SK-N-SH (cell line): ENCODE data around the gene OVAAL. TPM values are rescaled to one million over a fixed set of nuclear protein-coding genes. Genes with fewer than 3 reads are reported as not detected.

Experiments used
- CTCF ChIA-PET: fragments of 300-600, 350-600 bp; formaldehyde crosslinking; extraction: SDS; loops from one replicate; lab custom pipeline; 2021; lab: Yijun Ruan, JAX
- POLR2A ChIA-PET: fragments of 350-600 bp; sonication (Branson Sonifier 250); formaldehyde crosslinking; extraction: SDS; loops from one replicate; lab custom pipeline; 2020; ENCODE audit warnings: antibody characterized with exemption, inconsistent platforms; lab: Yijun Ruan, JAX
- DNase-seq: peaks from one replicate; pipeline ENCODE4 v3.0.0; 2012
- H2AFZ ChIP-seq: fragments of 200-600 bp; sonication (generic); 2 replicates; pipeline ENCODE4 v1.8.1; 2016; ENCODE audit warnings: antibody characterized with exemption, mild to moderate bottlenecking, low read depth
- H3F3A ChIP-seq: fragments of 200-600 bp; sonication (generic); replicated peaks from 2 replicates; pipeline ENCODE3; 2016; ENCODE audit warnings: antibody characterized with exemption, mild to moderate bottlenecking; ENCODE audit not compliant: insufficient read depth
- H3K27ac ChIP-seq, 2 experiments: fragments of 200-500 bp in 1 of 2; fragments of 200-600 bp in 1 of 2; sonication (Bioruptor generic) in 1 of 2; sonication (generic), shearing (Covaris generic) in 1 of 2; 2 replicates each; pipeline versions ENCODE4 v1.5.1 to v1.6.1; 2014 to 2016; ENCODE audit warnings: low read depth in 2 of 2, inconsistent platforms in 1 of 2, low read length in 1 of 2, mild to moderate bottlenecking in 1 of 2, mixed read lengths in 1 of 2
- H3K27me3 ChIP-seq: fragments of 200-600 bp; sonication (generic), shearing (Covaris generic); 2 replicates; pipeline ENCODE4 v1.6.1; 2016; ENCODE audit warnings: mixed run types; ENCODE audit not compliant: insufficient read depth
- H3K36me3 ChIP-seq, 2 experiments: fragments of 200-500 bp in 1 of 2; fragments of 200-600 bp in 1 of 2; sonication (Bioruptor generic) in 1 of 2; sonication (generic) in 1 of 2; replicated peaks in 1 of 2; 2 replicates each; pipeline versions ENCODE3 to v1.5.1; 2014 to 2016; ENCODE audit warnings: low read length in 1 of 2, mild to moderate bottlenecking in 1 of 2; ENCODE audit not compliant: insufficient read depth in 2 of 2, control insufficient read depth in 1 of 2
- H3K4me1 ChIP-seq, 2 experiments: fragments of 200-500 bp in 1 of 2; fragments of 200-600 bp in 1 of 2; sonication (Bioruptor generic) in 1 of 2; sonication (generic), shearing (Covaris generic) in 1 of 2; 2 replicates each; pipeline versions ENCODE4 v1.5.1 to v1.6.1; 2014 to 2016; ENCODE audit warnings: low read depth in 1 of 2, low read length in 1 of 2, mixed run types in 1 of 2; ENCODE audit not compliant: insufficient read depth in 2 of 2, control insufficient read depth in 1 of 2
- H3K4me2 ChIP-seq: fragments of 200-600 bp; sonication (generic), shearing (Covaris generic); 2 replicates; pipeline ENCODE4 v1.6.1; 2017; ENCODE audit warnings: mixed run types
- H3K4me3 ChIP-seq, 2 experiments: fragments of 200-500 bp in 1 of 2; fragments of 200-600 bp in 1 of 2; sonication (Bioruptor generic) in 1 of 2; sonication (generic), shearing (Covaris generic) in 1 of 2; 2 replicates each; pipeline versions ENCODE4 v1.5.1 to v1.8.1; 2014 to 2016; ENCODE audit warnings: low read depth in 2 of 2, inconsistent platforms in 1 of 2, low read length in 1 of 2, mild to moderate bottlenecking in 1 of 2, mixed read lengths in 1 of 2, moderate library complexity in 1 of 2
- H3K79me2 ChIP-seq: fragments of 200-600 bp; sonication (generic); 2 replicates; pipeline ENCODE4 v1.8.1; 2017; ENCODE audit warnings: mild to moderate bottlenecking; ENCODE audit not compliant: insufficient read depth
- H3K9ac ChIP-seq: fragments of 200-600 bp; sonication (generic); 2 replicates; pipeline ENCODE4 v1.6.1; 2017; ENCODE audit warnings: mixed run types
- H3K9me2 ChIP-seq: fragments of 200-600 bp; sonication (generic); 2 replicates; pipeline ENCODE4 v1.6.1; 2017; ENCODE audit warnings: mixed run types
- H3K9me3 ChIP-seq: fragments of 200-600 bp; sonication (generic); 2 replicates; pipeline ENCODE4 v1.6.1; 2017; ENCODE audit warnings: mixed run types, mild to moderate bottlenecking, moderate library complexity
- H4K20me1 ChIP-seq: fragments of 200-600 bp; sonication (generic); 2 replicates; pipeline ENCODE4 v1.6.1; 2017; ENCODE audit warnings: mild to moderate bottlenecking, mixed run types; ENCODE audit not compliant: insufficient read depth
- ELF1 ChIP-seq: IDR thresholded peaks from 2 replicates; pipeline ENCODE4 v1.4.0; 2012
- EP300 ChIP-seq, 2 experiments: IDR thresholded peaks; 2 replicates each; pipeline versions ENCODE4 v1.4.0 to v1.6.1; 2012; ENCODE audit warnings: borderline replicate concordance in 1 of 2, low read depth in 1 of 2, low read length in 1 of 2
- FOSL2 ChIP-seq: IDR thresholded peaks from 2 replicates; pipeline ENCODE4 v1.4.0; 2012; ENCODE audit warnings: low read depth, mild to moderate bottlenecking, moderate library complexity, borderline replicate concordance
- FOXJ3 ChIP-seq: sonication (generic); formaldehyde crosslinking; IDR thresholded peaks from 2 replicates; pipeline ENCODE4 v1.5.1; 2020; ENCODE audit warnings: mild to moderate bottlenecking, missing genetic modification reagents
- GATA2 ChIP-seq: sonication (generic); formaldehyde crosslinking; IDR thresholded peaks from 2 replicates; pipeline ENCODE4 v1.5.0; 2020; ENCODE audit warnings: mild to moderate bottlenecking, missing genetic modification reagents
- IRF3 ChIP-seq: fragments of 150-350 bp; IDR thresholded peaks from 2 replicates; pipeline ENCODE4 v1.6.1; 2016; ENCODE audit warnings: mild to moderate bottlenecking, low read depth, low read length
- MXI1 ChIP-seq: IDR thresholded peaks from 2 replicates; pipeline ENCODE4 v1.6.1; 2012; ENCODE audit warnings: mild to moderate bottlenecking, low read depth, low read length, improper control_type of control experiment
- RFX5 ChIP-seq: IDR thresholded peaks from 2 replicates; pipeline ENCODE4 v1.6.1; 2012; ENCODE audit warnings: mild to moderate bottlenecking, improper control_type of control experiment, low read length
- SIN3A ChIP-seq: IDR thresholded peaks from 2 replicates; pipeline ENCODE4 v1.6.1; 2012; ENCODE audit warnings: low read depth, mild to moderate bottlenecking, low read length, moderate library complexity, borderline replicate concordance
- TCF12 ChIP-seq: IDR thresholded peaks from 2 replicates; pipeline ENCODE4 v1.4.0; 2012
- YY1 ChIP-seq: IDR thresholded peaks from 2 replicates; pipeline ENCODE4 v1.4.0; 2012; ENCODE audit warnings: low read depth, mild to moderate bottlenecking
- WGBS: methylation state at CpG from one replicate; pipeline ENCODE4 v1.1.6; 2017; ENCODE audit warnings: low lambda C conversion rate; 5-methylcytosine and 5-hydroxymethylcytosine counted together
- polyA plus RNA-seq, 3 experiments: library from polyadenylated mRNA; depleted of rRNA; stranded (reverse); fragments of >200 nt; gene quantifications; 2 replicates each; pipeline ENCODE4 v1.2.3, GENCODE V29; 2012
- TF ChIP-seq, protein P1 (sequence below): IDR thresholded peaks from 2 replicates; pipeline ENCODE4; 2012
- TF ChIP-seq, protein P2 (sequence below): fragments of 200-600 bp; sonication (generic); IDR thresholded peaks from 2 replicates; pipeline ENCODE4 v1.6.1; 2017; ENCODE audit warnings: antibody characterized with exemption, mild to moderate bottlenecking, moderate library complexity

Gene OVAAL
- polyA plus RNA-seq, 1 of the 3 experiments (the other 2 are of a cell fraction) = not detected

DNA sequence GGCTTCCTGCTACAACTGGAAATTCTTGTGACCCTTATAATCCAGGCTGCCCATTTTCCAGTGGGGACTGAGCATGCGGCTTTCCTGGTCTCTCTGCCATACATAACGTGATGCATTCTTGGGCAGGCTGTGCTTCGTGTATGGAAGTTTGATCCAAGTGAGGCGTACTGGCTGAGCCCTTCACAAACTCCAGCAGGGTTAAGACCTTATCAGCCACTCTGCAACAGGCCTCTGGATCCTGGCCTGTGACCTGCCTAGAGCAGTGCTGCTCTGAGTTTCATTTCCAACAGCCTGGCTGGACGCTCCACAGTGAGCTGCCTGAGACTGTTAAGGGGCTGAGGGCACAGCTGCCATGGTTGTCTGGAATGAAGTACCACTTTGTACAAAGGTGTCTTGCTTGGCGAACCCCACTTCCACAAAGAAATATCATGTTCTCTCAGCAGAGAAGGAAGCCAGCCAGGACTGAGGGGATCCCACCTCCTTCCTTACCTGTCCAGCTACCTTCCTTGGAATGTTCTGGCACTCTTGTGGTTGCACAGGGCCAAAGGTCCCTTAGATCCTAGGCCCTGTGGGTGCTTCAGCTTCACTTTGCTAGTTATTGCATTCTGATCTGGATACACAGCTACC, 44.6 kb downstream of the OVAAL start:
- POLR2A ChIA-PET = no interaction called here
- WGBS = 92% methylated on average over 5 of the region's 6 CpGs

DNA sequence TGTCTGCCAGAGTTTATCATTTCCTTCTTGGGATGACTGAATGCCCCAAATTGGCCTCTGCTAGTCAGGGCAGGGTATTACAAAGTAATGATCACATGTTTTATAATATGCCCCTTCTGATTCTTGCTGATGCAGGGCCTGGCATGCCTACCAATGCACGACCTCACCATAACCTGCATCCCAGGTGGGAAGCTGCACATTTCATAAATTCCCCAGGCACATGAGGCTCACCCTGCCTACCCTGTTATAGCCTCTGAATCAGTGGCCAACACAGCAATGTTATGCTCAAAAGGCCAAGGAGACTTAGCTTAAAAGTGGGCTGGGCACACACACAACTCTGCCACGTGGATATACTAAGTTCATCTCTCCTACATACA, 45.1 kb downstream of the OVAAL start:
- Histone ChIP-seq H3K9me3 (no peaks in the 10 kb centered on the region), H3K9me2 (no peaks in the 10 kb centered on the region), H3F3A (no peaks in the 10 kb centered on the region), H3K27me3 (no peaks in the 10 kb centered on the region), H3K4me1 (peaks cover 0 to 7% of the 10 kb centered on the region in 2 experiments; a peak in 2 of 4 replicates), H4K20me1 (no peaks in the 10 kb centered on the region), H3K79me2 (no peaks in the 10 kb centered on the region), H3K36me3 (no peaks in the 10 kb centered on the region), H3K4me2 (no peak overlapping the region), H2AFZ (no peak overlapping the region), H3K4me3 (no peak overlapping the region), H3K9ac (no peak overlapping the region), H3K27ac (no peak overlapping the region)
- POLR2A ChIA-PET = no interaction called here
- WGBS = 53% methylated on average over 2 of the region's 2 CpGs
- DNase-seq = no peak
- TF ChIP-seq, protein P1, sequence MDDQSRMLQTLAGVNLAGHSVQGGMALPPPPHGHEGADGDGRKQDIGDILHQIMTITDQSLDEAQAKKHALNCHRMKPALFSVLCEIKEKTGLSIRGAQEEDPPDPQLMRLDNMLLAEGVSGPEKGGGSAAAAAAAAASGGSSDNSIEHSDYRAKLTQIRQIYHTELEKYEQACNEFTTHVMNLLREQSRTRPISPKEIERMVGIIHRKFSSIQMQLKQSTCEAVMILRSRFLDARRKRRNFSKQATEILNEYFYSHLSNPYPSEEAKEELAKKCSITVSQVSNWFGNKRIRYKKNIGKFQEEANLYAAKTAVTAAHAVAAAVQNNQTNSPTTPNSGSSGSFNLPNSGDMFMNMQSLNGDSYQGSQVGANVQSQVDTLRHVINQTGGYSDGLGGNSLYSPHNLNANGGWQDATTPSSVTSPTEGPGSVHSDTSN = no peak
- TF ChIP-seq TCF12 (no peak), IRF3 (no peak), RFX5 (no peak), ELF1 (no peak), SIN3A (no peak), YY1 (no peak), FOSL2 (no peak), MXI1 (no peak)
- TF ChIP-seq, protein P2, sequence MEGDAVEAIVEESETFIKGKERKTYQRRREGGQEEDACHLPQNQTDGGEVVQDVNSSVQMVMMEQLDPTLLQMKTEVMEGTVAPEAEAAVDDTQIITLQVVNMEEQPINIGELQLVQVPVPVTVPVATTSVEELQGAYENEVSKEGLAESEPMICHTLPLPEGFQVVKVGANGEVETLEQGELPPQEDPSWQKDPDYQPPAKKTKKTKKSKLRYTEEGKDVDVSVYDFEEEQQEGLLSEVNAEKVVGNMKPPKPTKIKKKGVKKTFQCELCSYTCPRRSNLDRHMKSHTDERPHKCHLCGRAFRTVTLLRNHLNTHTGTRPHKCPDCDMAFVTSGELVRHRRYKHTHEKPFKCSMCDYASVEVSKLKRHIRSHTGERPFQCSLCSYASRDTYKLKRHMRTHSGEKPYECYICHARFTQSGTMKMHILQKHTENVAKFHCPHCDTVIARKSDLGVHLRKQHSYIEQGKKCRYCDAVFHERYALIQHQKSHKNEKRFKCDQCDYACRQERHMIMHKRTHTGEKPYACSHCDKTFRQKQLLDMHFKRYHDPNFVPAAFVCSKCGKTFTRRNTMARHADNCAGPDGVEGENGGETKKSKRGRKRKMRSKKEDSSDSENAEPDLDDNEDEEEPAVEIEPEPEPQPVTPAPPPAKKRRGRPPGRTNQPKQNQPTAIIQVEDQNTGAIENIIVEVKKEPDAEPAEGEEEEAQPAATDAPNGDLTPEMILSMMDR = no peak
- CTCF ChIA-PET = interaction anchor here (1.2 kb wide), 1 partner anchor 71 kb away, joined by 3 read pairs; no protein-coding TSS in a partner anchor

More for the DNA sequence above, 44.6 kb downstream of the OVAAL start:
- H3K27ac ChIP-seq = no peak overlapping the region
- no peaks in the 10 kb centered on the region for H3K36me3 ChIP-seq
- no peak overlapping the region for H3K4me3 ChIP-seq
- H3F3A ChIP-seq = no peaks in the 10 kb centered on the region
- TF ChIP-seq FOXJ3 = no peak
- no peak for TF ChIP-seq TCF12
- TF ChIP-seq EP300 (IDR thresholded peaks at IDR 0.05; ENCODE audit: borderline replicate concordance in 1 of 2, low read depth in 1 of 2, low read length in 1 of 2) = no peak
- 0 out of 2 replicates have a peak, but pooled peaks have one; percentile 27 for TF ChIP-seq GATA2 (CRISPR knock-in tag)
- TF ChIP-seq, all 33 proteins: peak for 1
- H3K4me2 ChIP-seq = no peak overlapping the region
- H2AFZ ChIP-seq = no peak overlapping the region
- no peak overlapping the region for H3K9ac ChIP-seq
- CTCF ChIA-PET = no interaction called here
- H3K9me2 ChIP-seq = no peaks in the 10 kb centered on the region
- H3K4me1 ChIP-seq = peaks cover 0 to 12% of the 10 kb centered on the region in 2 experiments; a peak in 2 of 4 replicates
- no peaks in the 10 kb centered on the region for H4K20me1 ChIP-seq
- no peaks in the 10 kb centered on the region for H3K79me2 ChIP-seq
- H3K9me3 ChIP-seq = no peaks in the 10 kb centered on the region
- DNase-seq = no peak
- H3K27me3 ChIP-seq = no peaks in the 10 kb centered on the region
